Nucleus accumbens (tissue), 56 donors: Measurements from ENCODE around the gene CDK11A.
"Not testable (repeated sequence)": the region's sequence is repeated elsewhere in the genome, so short reads cannot be mapped to it uniquely, and the experiment has no call there.

ENCODE experiments used
- DNase-seq, 56 donors: peaks; one replicate each; lab custom pipeline; 2025; lab: John Stamatoyannopoulos, UW

The CDK11A gene

DNA sequence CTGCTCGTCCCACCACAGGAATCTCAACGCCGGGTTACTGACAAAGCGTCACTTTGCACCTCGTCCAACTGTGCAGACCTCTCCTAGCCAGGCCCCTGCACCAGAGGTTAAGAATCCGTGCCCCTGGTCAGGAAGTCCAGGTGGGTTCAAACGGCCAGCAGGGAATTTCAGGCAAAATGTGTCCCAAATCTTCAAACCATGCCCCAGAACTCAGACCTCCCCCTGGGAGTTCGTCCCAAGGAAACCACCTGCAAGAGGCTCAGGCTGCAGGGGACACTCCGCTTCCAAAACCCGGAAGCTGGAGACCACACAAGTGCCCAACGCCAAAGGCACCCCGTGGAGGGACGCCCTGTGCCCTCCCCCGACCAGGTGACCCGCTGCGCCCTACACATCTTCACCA lies 32.7 kb downstream of the CDK11A start:
- DNase-seq: not testable (repeated sequence)

DNA sequence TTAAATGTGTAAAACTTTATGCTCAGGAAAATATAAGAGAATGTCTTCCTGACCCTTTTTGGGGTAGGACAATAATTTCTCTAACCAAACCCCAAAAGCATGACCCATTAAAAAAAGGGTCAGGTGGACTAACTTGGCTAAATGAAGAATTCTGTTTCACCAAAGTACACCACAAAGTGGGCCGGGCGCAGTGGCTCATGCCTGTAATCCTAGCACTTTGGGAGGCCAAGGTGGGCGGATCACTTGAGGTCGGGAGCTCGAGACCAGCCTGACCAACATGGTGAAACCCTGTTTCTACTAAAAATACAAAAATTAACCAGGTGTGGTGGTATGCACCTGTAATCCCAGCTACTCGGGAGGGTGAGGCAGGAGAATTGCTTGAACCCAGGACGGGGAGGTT lies 34.6 kb downstream of the CDK11A start:
- not testable (repeated sequence) for DNase-seq

DNA sequence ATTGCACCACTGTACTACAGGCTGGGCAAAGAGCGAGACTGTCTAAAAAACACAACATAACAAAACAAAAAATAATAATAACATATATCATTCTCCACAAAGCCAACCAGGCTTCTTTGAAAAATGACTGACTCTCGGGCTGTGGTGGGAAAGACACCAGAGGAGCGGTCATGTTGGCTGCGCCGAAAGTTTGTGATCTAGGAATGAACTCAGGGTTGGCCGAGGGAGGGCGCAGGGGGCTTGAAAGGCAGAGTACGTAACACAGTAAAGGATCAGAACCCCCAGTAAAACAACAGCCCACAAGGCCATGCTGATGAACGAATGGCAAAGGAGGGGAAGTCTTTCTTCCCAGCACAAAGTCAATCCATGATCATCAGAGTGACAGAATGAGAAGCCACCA lies 36.3 kb downstream of the CDK11A start:
- DNase-seq: no peak

DNA sequence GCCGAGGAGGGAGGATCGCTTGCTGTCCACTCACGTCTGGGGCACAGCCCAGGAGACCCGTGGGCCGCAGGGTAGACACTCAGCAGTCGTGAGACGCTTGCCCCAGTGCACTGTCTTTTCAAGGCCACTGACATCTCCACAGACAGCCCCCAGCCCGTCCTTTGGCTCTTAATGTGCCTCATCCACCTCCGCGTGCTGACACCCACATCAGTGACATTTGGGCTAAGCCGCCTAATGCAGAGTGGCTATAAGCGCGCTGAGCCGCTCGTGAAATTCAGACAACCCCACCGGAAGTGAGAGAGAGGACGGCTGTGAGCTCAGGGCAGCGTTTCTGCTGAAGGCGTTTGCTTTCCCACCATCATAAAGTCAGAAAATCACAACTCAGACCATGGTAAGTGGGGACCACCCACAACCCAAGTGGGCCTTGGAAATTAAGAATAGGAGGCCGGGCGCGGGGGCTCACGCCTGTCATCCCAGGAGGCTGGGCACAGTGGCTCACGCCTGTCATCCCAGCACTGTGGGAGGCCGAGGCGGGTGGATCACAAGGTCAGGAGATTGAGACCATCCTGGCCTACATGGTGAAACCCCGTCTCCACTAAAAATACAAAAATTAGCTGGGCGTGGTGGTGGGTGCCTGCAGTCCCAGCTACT lies 40.0 kb downstream of the CDK11A start:
- no peak for DNase-seq

DNA sequence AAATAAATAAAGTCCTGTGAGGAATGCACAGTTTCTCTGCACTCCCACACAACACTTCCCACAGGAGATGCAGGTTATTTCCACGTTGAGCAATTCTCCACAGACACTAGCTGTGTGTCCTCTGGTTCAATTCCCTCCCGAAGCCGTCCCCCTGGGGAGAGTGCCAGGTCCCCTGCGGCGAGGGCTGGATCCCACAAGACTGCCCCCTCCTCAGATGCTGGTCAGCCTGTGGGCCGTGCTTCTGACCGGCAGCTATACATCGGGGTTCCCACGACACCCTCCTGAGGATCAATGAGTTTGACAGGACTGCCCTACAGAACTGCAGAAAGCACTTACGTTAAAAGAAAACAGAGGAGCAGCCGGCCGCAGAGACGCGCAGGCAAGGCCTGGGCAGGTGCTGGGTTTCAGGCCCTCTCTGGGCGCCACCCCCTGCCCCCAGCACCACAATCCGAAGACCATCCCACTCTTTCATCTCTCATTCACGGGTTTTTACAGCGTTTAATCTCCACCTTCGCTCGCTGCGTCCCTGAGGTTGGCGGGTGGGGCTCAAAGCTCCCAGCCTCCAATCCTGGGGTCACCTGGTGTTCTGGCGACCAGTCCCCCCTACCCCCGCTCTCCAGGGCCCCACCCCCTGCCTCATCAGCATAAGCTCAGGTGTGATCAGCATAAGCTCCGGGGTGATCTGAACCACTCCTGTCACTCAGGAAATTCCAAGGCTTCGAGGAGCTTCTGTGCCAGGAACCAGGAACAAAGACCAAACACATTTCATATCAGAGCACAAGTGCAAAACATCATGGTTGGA lies 40.9 kb downstream of the CDK11A start:
- DNase-seq: no peak

DNA sequence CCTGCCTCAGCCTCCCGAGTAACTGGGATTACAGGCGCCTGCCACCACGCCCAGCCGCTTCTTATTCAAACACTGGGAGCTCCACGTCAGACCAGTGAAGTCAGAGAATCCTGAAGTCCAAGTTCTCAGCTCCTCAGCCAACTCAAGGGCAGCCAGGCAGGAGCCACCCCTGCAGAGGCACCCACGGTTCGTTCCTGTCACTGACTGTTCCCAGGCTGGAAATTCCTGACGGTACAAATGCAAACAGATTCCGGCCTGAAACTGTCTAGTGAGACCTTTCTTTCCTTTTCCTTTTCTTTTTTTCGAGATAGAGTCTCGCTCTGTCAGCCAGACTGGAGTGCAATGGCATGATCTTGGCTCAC lies 43.3 kb downstream of the CDK11A start:
- no peak for DNase-seq

DNA sequence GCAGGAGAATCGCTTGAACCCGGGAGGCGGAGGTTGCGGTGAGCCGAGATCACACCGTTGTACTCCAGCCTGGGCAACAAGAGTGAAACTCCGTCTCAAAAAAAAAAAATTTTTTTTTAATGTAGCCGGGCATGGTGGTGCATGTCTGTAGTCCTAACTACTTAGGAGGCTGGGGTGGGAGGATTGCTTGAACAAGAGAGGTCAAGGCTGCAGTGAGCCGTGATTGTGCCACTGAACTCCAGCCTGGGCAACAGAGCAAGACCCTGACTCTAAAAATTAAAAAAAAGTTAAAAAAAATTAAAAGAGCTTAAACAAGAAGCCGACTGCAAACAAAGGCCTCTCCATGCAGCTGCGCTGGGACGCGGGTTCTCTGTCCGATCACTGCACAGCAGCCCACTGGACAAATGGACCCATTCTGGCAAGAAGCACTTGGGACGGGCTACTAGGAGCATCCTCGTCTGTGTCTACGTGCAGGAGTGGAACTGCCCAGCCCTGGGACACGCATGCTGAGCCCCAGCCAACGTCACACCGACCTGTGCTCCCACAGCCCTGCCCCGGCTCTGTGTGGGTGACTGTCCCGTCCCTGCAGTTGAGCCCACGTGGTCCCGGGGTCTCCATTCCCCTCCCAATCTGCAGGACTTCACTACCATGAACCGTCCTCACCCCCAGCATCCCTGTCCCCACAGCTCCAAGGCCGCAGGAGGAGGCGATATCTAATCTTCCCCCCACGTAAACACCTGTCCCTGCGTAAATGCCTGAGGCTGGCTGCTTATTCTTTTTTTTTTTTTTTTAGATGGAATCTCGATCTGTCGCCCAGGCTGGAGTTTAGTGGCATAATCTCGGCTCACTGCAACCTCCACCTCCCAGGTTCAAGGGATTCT lies 43.9 kb downstream of the CDK11A start:
- DNase-seq: no peak

DNA sequence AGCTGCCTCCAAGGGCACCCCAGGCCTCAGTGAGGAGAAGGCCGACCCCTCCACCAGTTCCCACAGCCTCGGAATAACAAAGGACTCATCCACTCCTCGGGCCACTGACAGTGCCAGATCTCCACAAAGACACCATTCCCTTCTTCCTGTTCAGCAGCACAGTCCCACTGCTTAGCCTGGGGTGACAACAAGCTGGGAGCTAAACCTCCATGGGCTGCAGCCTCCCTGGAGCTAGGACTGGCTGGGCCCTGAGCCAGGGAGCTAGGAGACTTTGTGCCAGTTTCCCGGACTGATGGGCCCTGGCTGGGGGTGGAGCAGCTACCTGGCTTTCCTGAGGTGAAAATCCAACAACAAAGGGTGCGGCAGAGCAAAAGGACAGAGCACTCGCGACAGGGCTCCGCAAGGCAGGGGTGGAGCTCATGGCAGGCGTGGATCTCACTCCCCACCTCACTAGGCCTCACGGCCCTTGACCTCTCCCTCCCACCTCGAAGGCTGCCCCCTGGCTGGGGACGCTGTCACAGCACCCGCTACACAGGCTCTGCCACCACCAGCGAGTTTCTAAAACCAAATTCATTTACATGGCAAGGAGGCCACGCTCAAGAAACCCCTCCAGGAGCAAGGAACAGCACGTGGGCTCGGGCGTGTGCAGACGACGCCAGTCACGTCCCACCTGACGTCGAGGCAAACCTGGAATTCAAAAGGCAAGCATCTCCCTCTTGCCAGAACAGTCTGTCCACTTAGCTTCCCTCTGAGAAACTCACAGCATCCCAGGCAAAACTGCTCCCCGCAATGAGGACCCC lies 45.4 kb downstream of the CDK11A start:
- no peak for DNase-seq

DNA sequence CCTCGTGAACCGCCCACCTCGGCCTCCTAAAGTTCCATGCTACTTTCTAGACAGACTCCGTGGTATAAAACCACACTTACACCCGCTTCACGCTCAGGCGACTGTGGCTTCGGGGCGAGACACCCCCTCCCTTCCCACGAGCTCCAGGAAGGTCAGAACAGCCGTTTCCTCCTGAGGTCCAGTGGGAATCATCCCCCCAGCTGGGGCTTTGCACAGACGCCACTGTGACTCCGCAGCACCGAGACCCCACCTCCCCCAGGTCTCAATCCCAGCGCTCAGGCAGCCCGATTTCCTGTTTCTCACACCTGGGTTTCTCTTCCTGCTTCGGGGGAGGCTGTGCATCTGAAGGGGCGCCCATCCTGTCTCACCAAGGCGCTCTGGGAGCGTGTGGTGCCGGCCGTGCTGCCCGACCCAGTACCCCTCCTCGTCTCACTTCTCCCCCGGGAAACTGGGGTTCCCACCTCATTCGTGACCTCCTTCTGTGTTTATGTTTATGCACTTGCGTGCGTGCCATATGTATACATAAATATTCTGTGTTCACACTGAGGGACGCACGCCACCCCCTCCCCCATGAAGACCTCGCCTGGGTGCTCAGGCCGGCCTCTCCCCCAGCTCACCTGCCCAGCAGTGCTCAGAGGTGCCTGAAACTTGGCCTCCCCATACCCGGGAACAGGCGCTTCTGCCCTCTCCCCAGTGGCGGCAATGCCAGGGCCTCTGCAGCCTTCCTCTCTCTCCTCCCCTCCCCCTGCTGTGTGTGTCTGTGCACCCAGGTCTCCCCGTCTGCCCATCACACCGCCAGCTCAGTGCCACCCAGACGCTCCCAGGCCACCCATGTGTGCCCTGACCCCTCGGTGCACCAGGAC lies 46.2 kb downstream of the CDK11A start:
- DNase-seq: no peak

DNA sequence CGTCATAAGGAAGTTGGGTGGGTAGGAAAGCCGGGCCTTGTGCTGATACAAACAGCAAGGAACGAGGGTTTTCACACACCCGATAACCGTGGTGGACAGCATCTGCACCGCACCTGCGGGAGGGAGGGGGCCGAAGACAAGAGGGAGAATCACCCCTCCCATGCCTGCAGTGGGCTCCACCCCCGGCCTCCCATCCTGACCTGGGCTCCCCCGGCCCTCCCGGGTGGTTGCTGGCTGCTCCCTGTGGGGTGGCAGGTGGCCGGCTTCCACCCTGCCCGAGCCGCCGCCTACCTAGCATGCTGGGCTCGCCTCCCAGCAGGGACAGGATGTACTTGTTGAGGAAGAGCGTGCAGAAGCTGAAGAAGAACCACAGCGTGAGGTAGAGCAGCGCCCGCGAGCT lies 48.1 kb downstream of the CDK11A start:
- not testable (repeated sequence) for DNase-seq

DNA sequence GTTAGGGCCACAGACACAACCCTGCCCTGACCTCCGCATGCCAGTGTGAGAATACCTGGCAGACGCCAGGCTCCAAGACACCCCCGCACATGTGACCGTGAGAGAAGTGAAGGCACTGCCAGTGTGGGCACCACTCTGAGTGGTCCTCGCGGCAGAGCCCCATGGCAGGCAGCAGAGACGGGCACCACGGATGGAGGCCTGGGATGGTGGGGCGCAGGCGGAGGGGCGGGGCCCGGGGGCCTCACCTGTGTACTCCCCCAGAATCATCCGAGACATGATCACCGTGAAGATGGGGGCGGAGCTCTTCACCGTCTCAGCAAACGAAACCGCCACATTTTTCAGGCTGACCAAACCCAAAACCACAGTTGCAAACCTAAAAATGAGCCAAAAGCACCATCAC lies 48.9 kb downstream of the CDK11A start:
- not testable (repeated sequence) for DNase-seq

DNA sequence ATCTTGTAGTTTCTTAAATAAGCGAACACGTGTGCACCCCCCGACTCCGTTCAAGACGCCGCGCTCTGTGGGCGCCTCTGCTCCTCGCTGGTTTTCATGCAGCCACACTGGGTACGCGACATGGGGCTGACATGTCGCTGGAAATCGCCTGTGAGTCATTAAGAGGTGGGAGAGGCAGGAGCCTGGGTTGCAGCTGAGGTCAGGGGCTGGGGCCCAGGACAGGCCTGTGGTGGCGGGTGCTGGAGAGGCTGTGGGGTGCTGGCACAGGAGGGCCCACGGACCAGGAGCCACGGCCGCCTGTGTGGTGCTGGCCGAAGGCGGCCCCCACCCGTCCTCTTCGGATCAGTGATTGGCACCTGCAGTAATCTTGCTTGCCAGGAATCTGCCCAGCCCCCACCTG lies 49.4 kb downstream of the CDK11A start:
- DNase-seq: not testable (repeated sequence)

DNA sequence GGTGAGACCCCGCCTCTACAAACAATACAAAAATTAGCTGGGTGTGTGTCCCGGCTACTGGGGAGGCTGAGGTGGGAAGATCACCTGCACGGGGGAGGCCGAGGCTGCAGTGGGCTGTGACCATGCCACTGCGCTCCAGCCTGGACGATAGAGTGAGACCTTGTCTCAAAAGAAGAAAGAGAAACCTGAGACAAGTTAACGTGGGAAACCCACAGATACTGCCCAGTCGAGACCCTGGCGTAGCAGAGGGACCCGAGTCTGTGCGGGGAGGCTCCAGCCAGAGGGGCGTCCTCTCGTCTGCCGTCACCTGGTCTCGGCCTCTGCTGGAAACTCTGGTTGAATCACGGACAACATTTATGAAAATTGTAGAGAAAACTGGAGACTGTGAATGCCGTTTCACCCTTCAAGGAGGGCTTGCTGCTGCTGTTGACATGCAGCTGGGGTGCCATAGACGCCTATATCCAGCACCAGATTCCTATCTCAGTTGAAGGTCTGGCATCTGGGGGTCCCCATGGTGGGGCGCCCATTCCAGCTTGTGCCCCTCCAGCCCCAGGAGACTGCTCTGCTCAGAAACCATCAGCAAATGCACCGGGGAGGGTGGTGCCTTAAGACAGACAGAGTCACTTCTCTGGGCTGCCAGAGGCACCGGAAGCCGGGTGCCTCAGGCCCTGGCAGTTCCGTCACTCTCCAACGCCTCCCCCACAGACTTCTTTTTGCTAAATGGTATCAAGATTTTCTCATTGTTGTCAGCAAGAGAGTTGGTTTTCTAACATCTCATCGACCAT lies 51.8 kb downstream of the CDK11A start:
- DNase-seq: no peak

DNA sequence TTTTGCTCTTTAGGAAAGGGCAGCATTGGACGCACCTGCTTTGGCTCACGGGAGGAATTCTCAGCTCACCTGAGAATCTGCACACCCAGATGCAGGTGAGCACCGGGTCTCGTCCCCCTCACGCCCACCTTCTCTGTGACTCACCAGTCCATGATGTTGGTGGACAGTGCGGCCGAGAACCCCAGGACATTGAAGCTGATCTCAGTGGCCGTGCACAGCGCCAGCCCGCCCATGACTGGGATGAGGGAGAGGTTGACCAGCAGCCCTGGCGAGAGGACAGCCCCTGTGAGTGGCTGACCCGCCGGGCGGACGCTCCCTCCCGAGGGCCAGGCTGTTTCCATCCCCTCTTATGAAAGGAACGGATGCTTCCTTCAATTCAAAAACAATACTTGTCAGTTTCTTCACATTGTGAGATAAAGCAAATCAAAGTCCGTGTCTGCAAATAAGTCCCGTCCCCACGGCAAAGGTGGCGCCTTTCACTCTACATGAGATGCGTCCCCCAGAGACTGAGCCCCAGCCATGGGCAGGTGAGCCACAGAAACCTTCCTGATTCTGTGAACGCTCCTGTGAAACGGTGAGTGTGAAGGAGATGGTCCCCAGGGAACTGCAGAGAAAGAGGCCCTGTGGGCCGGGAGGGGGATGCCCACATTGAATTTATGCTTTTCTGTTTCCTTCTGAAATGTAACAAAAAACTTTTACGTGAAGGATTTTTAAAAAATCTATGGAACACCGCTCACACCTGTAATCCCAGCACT lies 52.6 kb downstream of the CDK11A start:
- no peak for DNase-seq

DNA sequence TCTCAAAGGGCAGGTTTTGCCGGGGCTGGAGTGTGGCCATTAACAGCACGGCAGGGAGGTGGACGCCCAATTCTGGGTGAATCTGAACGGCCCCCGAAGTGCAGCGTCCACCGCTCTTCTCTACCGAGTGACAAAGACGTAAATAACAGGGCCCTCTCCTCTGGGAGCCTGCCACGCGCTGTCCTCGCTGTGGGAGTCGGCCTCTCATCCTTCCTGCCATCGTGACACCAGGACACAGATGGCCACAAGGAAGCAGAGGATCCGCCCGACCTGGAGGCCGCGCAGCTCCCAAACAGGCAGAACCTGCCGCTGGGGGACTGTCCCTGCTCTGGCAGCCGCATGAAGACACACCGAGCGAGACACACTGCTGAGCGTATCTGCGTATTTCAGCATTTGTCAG lies 53.3 kb downstream of the CDK11A start:
- DNase-seq: no peak

DNA sequence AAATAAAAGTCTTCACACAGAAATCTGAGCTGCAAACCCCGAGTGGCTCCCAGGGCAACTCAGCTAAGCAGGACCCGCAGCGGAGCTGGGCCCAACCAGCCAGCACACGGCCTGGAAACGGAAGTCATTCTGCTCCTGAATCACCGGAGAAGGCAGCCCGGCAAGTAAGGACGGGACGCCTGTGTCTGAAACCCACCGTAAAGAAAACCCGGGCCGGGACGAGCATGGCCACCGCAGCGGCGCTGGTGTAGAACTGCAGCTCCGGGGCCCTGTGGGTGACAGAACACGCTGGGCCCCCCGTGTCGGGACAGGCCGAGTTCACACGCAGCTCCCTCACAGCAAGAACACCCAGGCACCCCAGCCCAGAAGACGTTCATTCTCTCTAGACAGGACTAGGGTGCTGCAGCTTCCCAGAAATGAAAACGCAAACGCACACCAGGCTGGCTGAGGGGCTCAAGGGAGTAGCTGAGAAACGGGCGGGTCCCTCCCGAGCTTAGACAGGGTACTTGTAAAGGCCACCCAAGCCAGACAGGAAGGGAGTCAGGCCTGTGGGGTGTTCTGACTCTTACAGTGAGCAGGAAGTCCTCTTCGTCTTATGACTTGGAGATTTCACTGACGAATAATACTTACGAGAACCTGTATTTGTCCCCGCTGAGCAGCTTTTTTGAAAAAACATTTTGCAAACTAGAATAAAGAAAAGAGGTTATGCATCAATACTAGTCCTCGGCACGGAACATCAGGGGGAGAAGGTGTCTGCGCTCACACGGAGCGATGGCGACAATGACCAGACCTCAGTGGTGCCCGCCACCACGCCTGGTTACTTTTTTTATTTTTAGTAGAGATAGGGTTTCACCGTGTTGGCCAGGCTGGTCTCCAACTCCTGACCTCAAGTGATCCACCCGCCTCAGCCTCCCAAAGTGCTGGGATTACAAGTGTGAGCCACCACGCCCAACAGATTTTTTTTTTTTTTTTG lies 54.4 kb downstream of the CDK11A start:
- no peak for DNase-seq

DNA sequence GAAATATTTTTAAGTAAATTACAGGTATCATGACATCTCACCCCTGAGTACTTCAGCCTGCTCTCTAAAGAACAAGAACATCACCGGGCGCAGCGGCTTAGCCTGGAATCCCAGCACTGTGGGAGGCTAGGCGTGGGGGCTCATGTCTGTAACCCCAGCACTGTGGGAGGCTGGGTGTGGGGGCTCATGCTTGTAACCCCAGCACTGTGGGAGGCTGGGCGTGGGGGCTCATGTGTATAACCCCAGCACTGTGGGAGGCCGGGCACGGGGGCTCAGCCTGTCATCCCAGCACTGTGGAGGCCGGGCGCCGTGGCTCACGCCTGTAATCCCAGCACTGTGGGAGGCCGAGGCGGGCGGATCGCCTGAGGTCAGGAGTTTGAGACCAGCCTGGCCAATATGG lies 57.6 kb downstream of the CDK11A start:
- DNase-seq: peak in 1 of 56 donors; percentile 5
